ENCODE data around the gene H2BK1. TPM values are rescaled to one million over a fixed set of nuclear protein-coding genes. Genes with fewer than 3 reads are reported as not detected.

Gene H2BK1
- polyA plus RNA-seq, 6 donors from 2014 or later: not detected

GRCh38 chr7:151249732-151250072 is 39.4 kb upstream of the H2BK1 start:
- Mint-ChIP-seq H3K4me1 (peaks cover 38 to 57% (median 53%) of the 10 kb centered on the region in 3 donors), H3K27ac (no peak overlapping the region), H3K36me3 (no peaks in the 10 kb centered on the region), H3K4me3 (peak overlapping the region in 7 of 8 donors; percentile 69 to 86 (median 82)), H3K9me3 (no peaks in the 10 kb centered on the region), H3K27me3 (peaks cover 19 to 70% (median 64%) of the 10 kb centered on the region in 3 donors)
- DNase-seq: no peak
- ATAC-seq (ENCODE audit: low read depth in 2 of 2): no peak

DNA sequence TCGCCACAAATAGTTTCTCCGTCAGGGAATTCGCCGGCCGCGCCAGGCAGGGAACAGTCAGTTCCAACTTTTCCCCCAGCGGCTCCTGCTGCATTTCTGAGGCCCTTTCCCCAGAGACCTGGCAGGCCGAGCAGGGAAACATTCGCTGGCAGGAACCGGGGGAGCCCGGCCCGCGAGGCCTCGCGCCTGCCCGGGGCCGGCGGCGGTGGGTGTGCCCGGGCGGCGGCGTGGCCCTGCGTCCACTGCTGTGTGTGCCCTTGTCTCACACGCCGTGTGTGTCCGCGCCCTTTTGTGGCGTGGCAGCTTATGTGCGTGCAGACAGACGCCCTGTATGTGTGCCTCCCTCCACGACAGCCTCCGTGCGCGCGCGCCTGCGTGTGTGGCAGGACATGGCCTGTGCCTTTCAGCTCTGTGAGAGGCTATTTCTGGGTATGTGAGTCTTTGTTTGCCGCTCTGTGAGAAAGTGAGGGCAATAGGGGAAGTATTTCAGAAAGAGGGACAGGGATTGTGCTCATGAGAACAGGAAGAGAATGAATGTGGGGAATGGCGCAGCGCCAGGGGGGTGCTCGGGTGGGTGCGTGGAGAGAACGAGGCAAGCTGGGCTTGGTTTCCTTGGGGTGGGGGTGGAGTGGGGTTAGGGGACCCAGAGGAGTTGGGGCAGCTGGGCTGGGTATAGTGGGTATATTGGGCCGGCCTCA is 38.9 kb upstream of the H2BK1 start:
- Mint-ChIP-seq H3K27ac (peak overlapping the region in 1 of 6 donors; percentile 72), H3K4me1 (peaks cover 38 to 61% (median 58%) of the 10 kb centered on the region in 3 donors), H3K9me3 (no peaks in the 10 kb centered on the region), H3K4me3 (peak overlapping the region; percentile 69 to 90 (median 82)), H3K27me3 (peaks cover 14 to 65% (median 59%) of the 10 kb centered on the region in 3 donors), H3K36me3 (no peaks in the 10 kb centered on the region)
- ATAC-seq (ENCODE audit: low read depth in 2 of 2): peak; percentile 29 to 38
- peak; percentile 44 for DNase-seq

GRCh38 chr7:151248346-151249033 is 38.2 kb upstream of the H2BK1 start, which contains the start of gene SMARCD3:
Gene SMARCD3 (minus strand): TSS chr7:151248694. CDS start chr7:151248562, 132 bp downstream.
- DNase-seq: peak; percentile 45
- peak within 1 kb of the TSS in 2 of 6 donors; percentile 10 to 93 for H3K27ac Mint-ChIP-seq
- H3K9me3 Mint-ChIP-seq: no peaks in the 10 kb centered on the region
- no peaks in the 10 kb centered on the region for H3K36me3 Mint-ChIP-seq
- H3K27me3 Mint-ChIP-seq: peaks cover 13 to 58% (median 53%) of the 10 kb centered on the region in 3 donors
- H3K4me1 Mint-ChIP-seq: peaks cover 43 to 68% (median 65%) of the 10 kb centered on the region in 3 donors
- H3K4me3 Mint-ChIP-seq: peak within 1 kb of the TSS; percentile 82 to 95 (median 90)
- peak; percentile 37 to 42 for ATAC-seq (ENCODE audit: low read depth in 2 of 2)

DNA sequence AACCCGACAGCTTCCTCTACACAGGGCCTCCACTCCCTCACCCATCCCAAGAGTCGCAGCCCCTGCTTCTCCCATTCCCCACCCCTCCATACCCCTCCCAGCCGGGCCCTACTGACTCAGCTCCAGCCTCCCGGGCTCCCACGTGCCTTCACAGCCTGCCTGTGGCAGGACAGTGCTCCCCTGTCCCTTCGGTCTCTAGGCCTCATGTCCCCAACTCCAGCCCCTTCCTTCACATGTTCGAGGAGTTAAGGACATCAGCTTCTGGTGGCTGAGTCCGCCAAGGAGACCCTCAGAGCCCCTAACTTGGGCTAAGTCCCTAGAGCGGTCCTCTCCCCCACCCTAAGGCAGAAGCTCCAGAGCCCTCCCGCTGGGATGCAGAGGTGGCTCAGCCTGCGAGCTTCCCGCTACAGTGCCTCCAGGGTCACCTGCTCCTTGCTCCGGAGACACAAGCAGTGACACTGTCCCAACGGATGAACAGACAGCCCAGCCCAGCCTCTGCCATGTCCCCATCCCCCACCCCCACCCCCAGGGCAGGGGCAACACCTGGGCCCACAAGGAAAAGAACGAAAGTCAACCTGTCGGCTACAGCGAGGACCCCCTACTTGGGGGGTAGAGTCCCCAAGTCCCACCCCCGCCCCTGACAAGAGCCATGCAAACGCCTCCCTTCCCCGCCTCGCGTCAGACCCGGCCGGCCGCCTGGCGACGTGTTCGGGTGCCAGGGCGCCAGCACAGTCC is 37.5 kb upstream of the H2BK1 start:
- H3K27ac Mint-ChIP-seq: peak overlapping the region in 1 of 6 donors; percentile 10
- peaks cover 50 to 75% (median 72%) of the 10 kb centered on the region in 3 donors for H3K4me1 Mint-ChIP-seq
- H3K4me3 Mint-ChIP-seq: peak overlapping the region; percentile 77 to 95 (median 89)
- no peak for DNase-seq
- H3K36me3 Mint-ChIP-seq: no peaks in the 10 kb centered on the region
- peaks cover 11 to 53% (median 51%) of the 10 kb centered on the region in 3 donors for H3K27me3 Mint-ChIP-seq
- no peak for ATAC-seq (ENCODE audit: low read depth in 2 of 2)
- no peaks in the 10 kb centered on the region for H3K9me3 Mint-ChIP-seq

DNA sequence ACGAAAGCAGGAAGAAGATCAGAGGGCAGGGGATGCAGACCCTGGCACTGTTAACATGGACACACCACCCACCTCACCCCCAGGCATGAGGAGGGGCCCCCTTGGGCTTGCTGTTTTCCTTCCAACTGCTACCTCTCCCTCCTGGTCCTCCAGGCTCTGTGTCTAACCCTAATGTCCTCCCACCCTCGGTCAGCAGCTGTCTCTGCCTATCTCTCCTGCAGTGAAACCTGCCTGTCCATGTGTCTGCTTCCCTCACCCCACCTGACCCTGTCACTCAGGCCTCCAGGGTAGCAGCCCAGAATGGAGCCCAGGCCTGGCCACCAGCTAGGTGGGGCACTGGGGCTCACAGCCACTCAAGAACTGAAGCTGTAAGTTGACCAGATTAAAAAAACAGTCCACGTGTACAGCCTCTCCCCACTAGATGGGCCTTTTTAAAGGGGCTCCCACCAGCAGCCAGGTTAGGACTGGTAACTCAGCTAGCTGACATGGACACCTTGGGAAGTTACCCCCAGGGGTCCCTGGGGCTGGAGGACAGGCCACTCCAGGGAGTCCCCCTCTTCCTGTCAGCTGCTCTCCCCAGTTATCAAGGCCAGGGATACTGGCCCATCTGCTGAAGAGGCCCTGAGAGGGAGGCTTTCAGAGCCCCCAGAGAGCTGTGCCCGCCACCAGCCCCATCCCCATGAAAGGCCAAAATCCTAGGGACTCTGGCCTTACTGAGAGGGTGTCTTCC is 36.7 kb upstream of the H2BK1 start:
- Mint-ChIP-seq H3K27me3 (peaks cover 8 to 46% (median 44%) of the 10 kb centered on the region in 3 donors), H3K27ac (peak overlapping the region in 1 of 6 donors; percentile 88), H3K9me3 (no peaks in the 10 kb centered on the region), H3K4me1 (peaks cover 47 to 69% (median 67%) of the 10 kb centered on the region in 3 donors), H3K36me3 (no peaks in the 10 kb centered on the region), H3K4me3 (peak overlapping the region; percentile 60 to 95 (median 86))
- DNase-seq (no peak), ATAC-seq (ENCODE audit: low read depth in 2 of 2) (no peak)

- Mint-ChIP-seq H3K36me3 (no peaks in the 10 kb centered on the region), H3K27me3 (peaks cover 7 to 43% (median 42%) of the 10 kb centered on the region in 3 donors), H3K27ac (peak overlapping the region in 2 of 6 donors; percentile 30 to 79), H3K4me1 (peaks cover 46 to 70% (median 66%) of the 10 kb centered on the region in 3 donors), H3K9me3 (no peaks in the 10 kb centered on the region), H3K4me3 (peak overlapping the region; percentile 60 to 90 (median 80))
- no peak for DNase-seq
- ATAC-seq (ENCODE audit: low read depth in 2 of 2): no peak
Measured at GRCh38 chr7:151246102-151246850, 36.0 kb upstream of the H2BK1 start.

GRCh38 chr7:151245360-151246101 is 35.2 kb upstream of the H2BK1 start:
- H3K36me3 Mint-ChIP-seq: no peaks in the 10 kb centered on the region
- DNase-seq (peak; percentile 76), ATAC-seq (ENCODE audit: low read depth in 2 of 2) (peak; percentile 69 to 71)
- peaks cover 0 to 36% (median 34%) of the 10 kb centered on the region in 3 donors for H3K27me3 Mint-ChIP-seq
- H3K27ac Mint-ChIP-seq: peak overlapping the region in 2 of 6 donors; percentile 11 to 30
- H3K9me3 Mint-ChIP-seq: no peaks in the 10 kb centered on the region
- peaks cover 40 to 64% (median 58%) of the 10 kb centered on the region in 3 donors for H3K4me1 Mint-ChIP-seq
- H3K4me3 Mint-ChIP-seq: peak overlapping the region in 7 of 8 donors; percentile 77 to 90 (median 82)

- H3K9me3 Mint-ChIP-seq: no peaks in the 10 kb centered on the region
- peaks cover 39 to 59% (median 53%) of the 10 kb centered on the region in 3 donors for H3K4me1 Mint-ChIP-seq
- DNase-seq (no peak), ATAC-seq (ENCODE audit: low read depth in 2 of 2) (peak in 1 of 2 donors; percentile 1)
- H3K27ac Mint-ChIP-seq: peak overlapping the region in 1 of 6 donors; percentile 10
- H3K36me3 Mint-ChIP-seq: no peaks in the 10 kb centered on the region
- H3K4me3 Mint-ChIP-seq: peak overlapping the region; percentile 76 to 90 (median 80)
- H3K27me3 Mint-ChIP-seq: peaks cover 0 to 30% (median 28%) of the 10 kb centered on the region in 3 donors
Measured at GRCh38 chr7:151244841-151245346, 34.6 kb upstream of the H2BK1 start.

DNA sequence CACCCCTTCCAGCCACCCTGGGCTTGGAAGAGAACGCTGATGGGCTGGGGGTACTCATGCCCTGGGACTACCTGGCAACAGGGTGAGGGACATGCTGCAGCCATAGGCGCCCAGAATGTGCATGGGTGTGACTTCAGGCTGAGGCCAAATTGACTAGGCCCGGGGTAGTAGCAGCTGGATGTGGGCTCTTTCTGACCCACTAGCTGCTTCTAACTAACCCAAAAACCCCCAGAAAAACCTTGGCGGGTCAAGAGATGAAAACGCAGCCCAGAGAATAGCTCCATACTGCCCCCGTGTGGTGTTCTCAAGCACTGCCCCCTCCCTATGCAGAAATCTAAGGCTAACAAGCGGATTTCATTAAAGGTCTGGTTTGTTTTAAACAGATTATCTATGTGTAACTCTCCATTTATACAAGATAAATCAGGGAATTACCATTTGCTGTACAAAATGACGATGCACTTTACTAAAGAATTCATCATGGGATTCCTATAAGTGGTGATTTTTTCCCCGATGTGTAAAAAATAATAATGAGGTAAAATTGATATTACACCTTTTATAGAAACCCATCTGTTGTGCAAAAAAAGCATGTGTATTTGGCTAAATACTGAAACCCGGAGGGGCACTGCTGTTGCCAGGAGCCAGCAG is 34.0 kb upstream of the H2BK1 start:
- Mint-ChIP-seq H3K27ac (peak overlapping the region in 3 of 6 donors; percentile 10 to 87 (median 64)), H3K27me3 (peaks cover 0 to 26% (median 23%) of the 10 kb centered on the region in 3 donors), H3K9me3 (no peaks in the 10 kb centered on the region), H3K4me1 (peaks cover 40 to 57% (median 47%) of the 10 kb centered on the region in 3 donors), H3K36me3 (no peaks in the 10 kb centered on the region), H3K4me3 (peak overlapping the region; percentile 29 to 90 (median 80))
- ATAC-seq (ENCODE audit: low read depth in 2 of 2): no peak
- peak; percentile 43 for DNase-seq

DNA sequence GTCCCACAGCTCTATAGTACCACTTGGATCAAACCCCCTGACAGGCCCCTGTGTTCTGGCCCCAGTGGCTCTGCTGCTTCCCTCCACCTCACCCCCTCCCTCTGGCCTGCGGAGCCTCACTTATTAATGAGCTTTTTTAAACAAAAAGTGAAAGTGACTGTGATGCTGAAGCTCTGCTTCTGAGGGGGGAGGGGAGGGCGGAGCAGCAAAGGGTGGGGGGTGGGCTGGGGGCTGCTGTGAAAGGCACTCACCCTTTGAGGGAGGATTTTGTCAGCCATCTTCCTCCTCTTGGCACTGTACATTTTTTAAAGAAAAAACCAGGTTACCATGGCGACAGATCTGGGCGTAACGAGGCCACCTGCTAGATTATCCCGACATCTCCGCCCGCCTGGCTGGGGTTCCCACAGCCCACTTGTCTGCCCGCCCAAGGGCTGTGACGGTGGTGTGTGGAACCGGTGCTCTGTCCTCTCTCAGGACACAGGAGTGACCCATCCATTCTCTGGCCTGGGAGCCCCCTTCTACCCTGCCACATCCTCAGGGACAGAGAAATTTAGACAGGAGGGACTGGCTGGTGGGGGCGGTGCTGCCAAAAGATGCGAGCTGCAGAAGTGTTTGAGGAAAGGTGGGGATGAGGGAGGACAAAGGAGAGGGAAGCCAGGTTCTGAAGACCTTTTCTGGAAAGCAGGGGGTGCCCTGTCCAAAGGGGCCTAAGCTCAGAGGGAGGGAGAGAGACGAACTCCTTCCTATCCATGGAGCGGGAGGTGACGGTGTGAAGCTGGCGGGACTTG is 33.3 kb upstream of the H2BK1 start:
- ATAC-seq (ENCODE audit: low read depth in 2 of 2) (peak; percentile 39 to 49), DNase-seq (peak; percentile 68)
- H3K4me1 Mint-ChIP-seq: peaks cover 37 to 57% (median 50%) of the 10 kb centered on the region in 3 donors
- no peaks in the 10 kb centered on the region for H3K36me3 Mint-ChIP-seq
- no peaks in the 10 kb centered on the region for H3K9me3 Mint-ChIP-seq
- peak overlapping the region; percentile 57 to 95 (median 90) for H3K27ac Mint-ChIP-seq
- H3K27me3 Mint-ChIP-seq: peaks cover 0 to 20% (median 20%) of the 10 kb centered on the region in 3 donors
- H3K4me3 Mint-ChIP-seq: peak overlapping the region; percentile 80 to 90 (median 83)
